Measurements from ENCODE around the gene TMEM217.

TMEM217 gene

DNA sequence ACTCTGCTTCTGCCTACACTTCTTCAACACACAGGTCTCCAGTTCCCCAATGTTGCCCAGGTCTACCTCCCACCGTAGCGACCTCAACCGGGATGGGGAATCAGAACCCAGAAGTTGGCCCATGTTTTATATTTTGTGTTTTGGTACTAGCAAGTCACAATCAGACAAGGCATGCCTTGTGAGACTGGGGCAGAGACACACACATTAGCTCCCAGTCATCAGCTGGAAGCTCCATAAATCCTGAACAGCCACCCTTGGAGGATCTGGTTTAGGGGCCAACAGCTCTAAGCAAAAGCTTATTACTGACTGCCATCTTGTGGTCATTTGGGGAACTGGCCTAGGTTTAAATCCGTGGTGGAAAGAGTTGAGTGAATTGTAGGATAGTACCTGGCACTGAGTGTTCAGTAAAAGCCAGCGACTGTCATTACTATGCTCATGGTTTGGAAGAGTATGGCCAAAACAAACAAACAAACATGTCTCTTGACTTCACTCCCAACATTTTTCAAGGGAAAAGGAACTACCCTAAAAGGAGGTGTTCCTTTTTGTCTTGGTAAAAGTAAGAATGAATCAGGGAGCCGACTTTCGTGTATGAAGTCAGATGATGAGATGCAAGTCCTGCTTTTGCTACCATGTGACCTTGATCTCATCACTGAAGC is 47.5 kb downstream of the TMEM217 start:
- in situ Hi-C loops (cut with HindIII; ENCODE audit: low sequenced_read_pairs) = no loop called here
- peak; percentile 93 for TF ChIP-seq CTCF (IDR thresholded peaks at IDR 0.05; ENCODE audit: low read depth, low read length, missing control alignments)
- peak; percentile 81 for DNase-seq (ENCODE audit: low read depth)
- H3K4me3 ChIP-seq (ENCODE audit: low read depth, low read length) = no peak overlapping the region

DNA sequence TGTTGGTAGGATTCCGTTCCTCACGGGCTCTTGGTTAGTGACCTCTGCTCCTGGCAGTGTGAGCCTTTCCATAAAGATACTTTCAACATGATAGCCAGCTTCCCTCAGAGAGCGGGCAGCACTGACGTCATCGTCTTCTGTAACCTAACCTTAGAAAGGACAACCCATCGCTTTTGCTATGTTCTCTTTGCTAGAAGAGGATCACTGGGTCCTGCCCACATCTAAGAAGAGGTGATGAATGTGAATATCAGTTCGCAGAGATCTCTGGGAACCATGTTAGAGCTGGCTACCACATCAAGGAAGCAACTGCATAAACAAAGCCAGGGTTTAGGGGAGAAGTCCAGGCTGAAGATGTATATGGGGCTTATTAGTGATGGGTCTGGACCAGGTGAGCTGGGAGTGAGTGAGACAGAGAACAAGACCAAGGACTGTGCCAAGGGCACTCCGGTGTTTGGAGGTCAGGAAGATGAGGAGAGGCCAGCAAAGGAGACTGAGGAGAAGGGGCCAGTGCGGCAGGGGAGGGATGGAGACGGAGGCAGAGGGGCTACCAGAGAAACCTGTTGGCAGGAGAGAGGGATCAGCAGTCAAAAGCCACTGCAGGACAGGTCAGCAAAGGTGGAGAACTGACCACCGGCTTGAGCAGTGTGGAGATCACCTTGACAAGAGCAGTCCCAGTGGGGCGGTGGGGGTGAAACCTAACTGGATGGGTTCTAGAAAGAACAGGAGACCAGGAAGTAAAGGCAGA is 48.3 kb downstream of the TMEM217 start:
- in situ Hi-C loops (cut with HindIII; ENCODE audit: low sequenced_read_pairs) = no loop called here
- DNase-seq (ENCODE audit: low read depth) = no peak
- no peak overlapping the region for H3K4me3 ChIP-seq (ENCODE audit: low read depth, low read length)
- no peak for TF ChIP-seq CTCF (IDR thresholded peaks at IDR 0.05; ENCODE audit: low read depth, low read length, missing control alignments)

DNA sequence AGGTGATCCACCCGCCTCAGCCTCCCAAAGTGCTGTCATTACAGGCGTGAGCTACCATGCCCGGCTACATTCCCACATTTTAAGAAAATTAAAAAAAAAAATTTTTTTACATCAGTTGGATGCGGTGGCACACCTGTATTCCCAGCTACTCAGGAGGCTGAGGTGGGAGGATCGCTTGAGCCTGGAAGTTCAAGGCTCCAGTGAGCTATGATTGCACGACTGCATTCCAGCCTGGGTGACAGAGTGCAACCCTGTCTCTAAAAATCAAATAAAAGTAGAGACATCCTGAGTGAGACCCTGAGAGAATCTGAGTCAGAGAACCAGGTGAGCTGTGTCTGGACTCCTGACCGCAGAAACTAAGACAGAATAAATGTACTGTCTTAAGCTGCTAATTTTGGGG is 49.2 kb downstream of the TMEM217 start:
- in situ Hi-C loops (cut with HindIII; ENCODE audit: low sequenced_read_pairs) = no loop called here
- no peak for DNase-seq (ENCODE audit: low read depth)

DNA sequence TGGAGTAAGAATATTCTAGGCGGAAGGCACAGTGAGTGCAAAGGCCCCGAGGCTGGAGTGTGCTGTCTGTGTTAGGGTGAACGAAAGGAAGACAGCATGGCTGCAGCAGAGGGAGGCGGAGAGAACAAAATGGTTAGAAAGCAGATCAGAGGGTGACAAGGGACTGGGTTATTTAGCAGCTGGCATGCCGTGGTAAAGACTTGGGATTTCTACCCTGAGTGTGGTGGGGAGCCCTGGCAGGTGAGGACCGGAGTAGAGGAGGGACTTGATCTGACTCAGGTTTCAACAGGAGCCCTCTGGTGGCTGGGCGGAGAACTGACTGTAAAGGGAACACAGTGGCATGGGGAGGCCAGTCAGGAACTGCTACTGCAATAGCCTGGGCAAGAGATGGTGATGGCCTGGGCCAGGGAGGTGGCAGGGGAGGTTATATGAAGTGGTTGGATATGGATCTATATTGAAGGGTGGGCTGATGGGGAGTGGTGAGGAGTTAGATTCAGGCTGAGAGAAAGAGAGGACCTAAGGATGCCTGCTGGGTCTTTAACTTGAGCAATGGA is 50.0 kb downstream of the TMEM217 start:
- peak; percentile 60 for DNase-seq (ENCODE audit: low read depth)
- peak; percentile 86 for TF ChIP-seq CTCF (IDR thresholded peaks at IDR 0.05; ENCODE audit: low read depth, low read length, missing control alignments)
- H3K4me3 ChIP-seq (ENCODE audit: low read depth, low read length) = no peak overlapping the region
- in situ Hi-C loops (cut with HindIII; ENCODE audit: low sequenced_read_pairs) = no loop called here

More for the DNA sequence above, 49.2 kb downstream of the TMEM217 start:
- TF ChIP-seq CTCF (IDR thresholded peaks at IDR 0.05; ENCODE audit: low read depth, low read length, missing control alignments) = no peak
- no peak overlapping the region for H3K4me3 ChIP-seq (ENCODE audit: low read depth, low read length)

DNA sequence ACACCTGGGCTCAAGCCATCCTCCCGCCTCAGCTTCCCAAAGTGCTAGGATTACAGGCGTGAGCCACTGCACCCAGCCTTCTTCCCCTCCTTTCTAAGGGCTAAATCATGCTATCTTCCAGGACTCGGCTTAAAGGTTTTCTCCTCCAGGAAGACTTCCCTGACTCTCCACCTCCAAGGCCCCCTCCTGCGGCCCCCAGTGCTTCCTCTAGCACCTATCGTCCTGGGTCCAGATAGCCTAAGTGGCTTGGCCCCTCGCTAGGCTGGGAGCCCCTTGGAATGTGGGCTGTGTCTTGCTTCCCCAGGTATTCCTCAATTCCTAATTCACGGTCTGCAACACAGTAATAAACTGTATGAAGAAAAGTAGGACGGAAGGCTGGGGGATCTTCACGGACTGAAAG is 51.3 kb downstream of the TMEM217 start:
- no peak for DNase-seq (ENCODE audit: low read depth)
- TF ChIP-seq CTCF (IDR thresholded peaks at IDR 0.05; ENCODE audit: low read depth, low read length, missing control alignments) = no peak
- no peak overlapping the region for H3K4me3 ChIP-seq (ENCODE audit: low read depth, low read length)
- in situ Hi-C loops (cut with HindIII; ENCODE audit: low sequenced_read_pairs) = no loop called here

- no peak overlapping the region for H3K4me3 ChIP-seq (ENCODE audit: low read depth, low read length)
- in situ Hi-C loops (cut with HindIII; ENCODE audit: low sequenced_read_pairs) = no loop called here
- no peak for TF ChIP-seq CTCF (IDR thresholded peaks at IDR 0.05; ENCODE audit: low read depth, low read length, missing control alignments)
- DNase-seq (ENCODE audit: low read depth) = no peak
These were observed 52.0 kb downstream of the TMEM217 start for GRCh38 chr6:37205997-37206340.
